HepG2 (cell line): ENCODE results near the gene SLIT3. TPM values are rescaled to one million over a fixed set of nuclear protein-coding genes. Genes with fewer than 3 reads are reported as not detected.
"Not testable (repeated sequence)": the region's sequence is repeated elsewhere in the genome, so short reads cannot be mapped to it uniquely, and the experiment has no call there.

Experiments
- ATAC-seq: fragments of 200-7000 bp; cut with Tn5 transposase; 3 replicates; pipeline ENCODE4 v1.9.1; 2020; ENCODE audit warnings: mild to moderate bottlenecking, moderate library complexity
- BruUV-seq: library from RNA; stranded (reverse); fragments of 400-500 nt; replicated peaks from 2 replicates; lab custom pipeline; 2021; lab: Mats Ljungman, UMichigan
- CTCF ChIA-PET: fragments of 300-600 bp; formaldehyde crosslinking; extraction: SDS; loops from one replicate; lab custom pipeline; 2021; ENCODE audit warnings: low total read pairs, inconsistent platforms, low intra/inter-chr PET ratio; lab: Yijun Ruan, JAX
- POLR2A ChIA-PET: fragments of 350-600 bp; sonication (Branson Sonifier 250); formaldehyde crosslinking; loops from one replicate; lab custom pipeline; 2020; ENCODE audit warnings: antibody characterized with exemption, inconsistent platforms; lab: Yijun Ruan, JAX
- DNase-seq: peaks from one replicate; pipeline ENCODE4 v3.0.0-alpha.2; 2015; ENCODE audit warnings: low spot score
- FAIRE-seq: peaks from 3 replicates; lab custom pipeline; 2011; peaks lifted over from hg19 to GRCh38; lab: Jason Lieb, UNC
- H2AFZ ChIP-seq: one replicate; pipeline ENCODE4 v1.6.1; 2011; ENCODE audit warnings: low read length, inconsistent platforms
- H3K27ac ChIP-seq: fragments of 300-600 bp; 3 replicates; pipeline ENCODE4 v1.8.0; 2011; ENCODE audit warnings: mixed run types, mild to moderate bottlenecking, mixed read lengths, low read length, inconsistent platforms; ENCODE audit not compliant: insufficient read depth; ENCODE audit errors: extremely low read length
- H3K27me3 ChIP-seq, 2 experiments: fragments of 200-600 bp in 1 of 2; 2 replicates in 1 of 2; 3 replicates in 1 of 2; pipeline versions ENCODE4 v1.6.0 to v1.8.0; 2011; ENCODE audit warnings: low read length in 2 of 2, mild to moderate bottlenecking in 2 of 2, moderate library complexity in 2 of 2, inconsistent platforms in 1 of 2; ENCODE audit not compliant: insufficient read depth in 2 of 2, control insufficient read depth in 1 of 2
- H3K36me3 ChIP-seq, 2 experiments: fragments of 200-600 bp in 1 of 2; replicated peaks in 1 of 2; 2 replicates in 1 of 2; 3 replicates in 1 of 2; pipeline versions ENCODE4 v1.5.1 to v1.8.0; 2011; ENCODE audit warnings: low read length in 2 of 2, inconsistent platforms in 1 of 2; ENCODE audit not compliant: insufficient read depth in 2 of 2, control insufficient read depth in 1 of 2
- H3K4me1 ChIP-seq: 2 replicates; pipeline ENCODE4 v1.5.1; 2012; ENCODE audit warnings: low read length, inconsistent platforms; ENCODE audit not compliant: insufficient read depth
- H3K4me2 ChIP-seq: 2 replicates; pipeline ENCODE4 v1.6.0; 2011; ENCODE audit warnings: low read depth, low read length, inconsistent platforms
- H3K4me3 ChIP-seq, 3 experiments: fragments of 200-600 bp in 1 of 3; sonication (generic), shearing (Covaris generic) in 1 of 3; replicated peaks in 1 of 3; 2 replicates each; pipeline ENCODE4 v1.5.1; 2011 to 2016; ENCODE audit warnings: low read length in 3 of 3, inconsistent platforms in 2 of 3, low read depth in 2 of 3, mild to moderate bottlenecking in 2 of 3, control low read depth in 1 of 3, mixed read lengths in 1 of 3; ENCODE audit not compliant: insufficient read depth in 1 of 3
- H3K79me2 ChIP-seq: one replicate; pipeline ENCODE4 v1.6.1; 2011; ENCODE audit warnings: low read length, inconsistent platforms; ENCODE audit not compliant: insufficient read depth
- H3K9ac ChIP-seq: 2 replicates; pipeline ENCODE4 v1.6.0; 2011; ENCODE audit warnings: mild to moderate bottlenecking, low read depth, low read length, inconsistent platforms; ENCODE audit not compliant: insufficient read depth
- H3K9me3 ChIP-seq: 2 replicates; pipeline ENCODE4 v1.5.1; 2012; ENCODE audit warnings: mild to moderate bottlenecking, low read length
- H4K20me1 ChIP-seq: 2 replicates; pipeline ENCODE4 v1.6.0; 2011; ENCODE audit warnings: inconsistent platforms, mild to moderate bottlenecking, low read length, moderate library complexity; ENCODE audit not compliant: insufficient read depth
- MAFF ChIP-seq: IDR thresholded peaks from 2 replicates; pipeline ENCODE4 v1.6.1; 2011; ENCODE audit warnings: low read depth, low read length, improper control_type of control experiment
- MAFK ChIP-seq, 2 experiments: IDR thresholded peaks in 1 of 2; conservative IDR thresholded peaks in 1 of 2; 2 replicates each; pipeline ENCODE4 v1.6.1; 2011; ENCODE audit warnings: improper control_type of control experiment in 2 of 2, low read length in 2 of 2
- ZNF530 ChIP-seq: sonication (generic); formaldehyde crosslinking; IDR thresholded peaks from 2 replicates; pipeline ENCODE4 v1.5.0; 2020; ENCODE audit warnings: low read depth, mild to moderate bottlenecking, missing genetic modification reagents
- WGBS: methylation state at CpG from one replicate; pipeline ENCODE4 v1.1.6; 2017; ENCODE audit warnings: low lambda C conversion rate; 5-methylcytosine and 5-hydroxymethylcytosine counted together
- in situ Hi-C: cut with HindIII; loops from 2 replicates; pipeline ENCODE4 v1.10.0; 2017; ENCODE audit warnings: low pct_unique_long_range_greater_than_20kb; ENCODE audit not compliant: extremely low pct_ligation_motif_present
- intact Hi-C: fragments of 100-400 bp; cut with micrococcal nuclease; formaldehyde crosslinking; loops from one replicate; pipeline ENCODE4 v1.10.0; 2022; ENCODE audit not compliant: unreplicated experiment
- polyA plus RNA-seq, 8 experiments: library from polyadenylated mRNA; depleted of rRNA in 3 of 8; stranded (reverse) in 7 of 8; unstranded in 1 of 8; fragments of >200 nt; fragmentation: Illumina TruSeq in 4 of 8; extraction: Trizol in 4 of 8; gene quantifications; 2 replicates each; pipeline versions ENCODE4 v1.2.1 to v1.2.3, GENCODE V29; 2011 to 2016; ENCODE audit warnings: low read depth in 4 of 8, missing spikeins in 1 of 8, mixed read lengths in 1 of 8; ENCODE audit not compliant: insufficient read depth in 1 of 8
- total RNA-seq, 5 experiments: library from RNA; depleted of rRNA; stranded (reverse); fragments of >200 nt; fragmentation: Illumina TruSeq; extraction: Trizol; gene quantifications; 2 replicates each; pipeline ENCODE4 v1.2.3, GENCODE V29; 2016; ENCODE audit warnings: low read depth in 1 of 5

Gene SLIT3
- total and polyA plus RNA-seq, 2 of the 13 experiments (the other 11 are each of a cell fraction or from before 2014, with no cell fraction given) = not detected

DNA sequence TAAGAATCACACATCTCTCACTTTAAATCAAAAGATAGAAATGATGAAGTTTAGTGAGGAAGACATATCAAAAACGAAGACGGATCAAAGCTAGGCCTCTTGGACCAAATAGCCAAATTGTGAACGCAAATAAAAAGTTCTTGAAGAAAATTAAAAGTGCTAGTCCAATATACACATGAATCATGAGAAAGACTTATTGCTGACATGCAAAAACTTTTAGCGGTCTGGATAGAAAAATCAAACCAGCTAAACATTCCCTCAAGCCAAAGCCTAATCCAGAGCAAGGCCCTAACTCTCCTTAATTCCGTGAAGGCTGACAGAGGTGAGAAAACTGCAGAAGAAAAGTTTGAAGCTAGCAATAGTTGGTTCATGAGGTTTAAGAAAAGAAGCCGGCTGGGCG is 557.3 kb downstream of the SLIT3 start:
- Histone ChIP-seq H2AFZ (no peak overlapping the region), H3K9me3 (no peaks in the 10 kb centered on the region), H3K79me2 (no peaks in the 10 kb centered on the region), H3K4me1 (no peaks in the 10 kb centered on the region), H3K4me2 (no peak overlapping the region), H3K36me3 (no peaks in the 10 kb centered on the region), H4K20me1 (no peaks in the 10 kb centered on the region), H3K27ac (no peak overlapping the region), H3K4me3 (no peak overlapping the region), H3K27me3 (0 out of 5 replicates have a peak, but pooled peaks cover 0 to 10% of the 10 kb centered on the region in 2 experiments), H3K9ac (no peak overlapping the region)
- in situ Hi-C loops = no loop called here
- TF ChIP-seq MAFF = peak; percentile 50; the same call in 1 of the 2 replicates
- peak; percentile 29 to 65; a peak in 2 of 4 replicates for TF ChIP-seq MAFK (conservative IDR thresholded peaks at IDR 0.05 in 1 of 2, IDR thresholded peaks at IDR 0.05 in 1 of 2; ENCODE audit: low read length in 2 of 2)
- no peak for TF ChIP-seq ZNF530 (CRISPR knock-in tag)
- intact Hi-C loops = no loop called here
- BruUV-seq = no TSS peak
- FAIRE-seq (no peak), ATAC-seq (no peak), DNase-seq (no peak)
- WGBS = 61% methylated on average over 7 of the region's 7 CpGs
- POLR2A ChIA-PET = no interaction called here
- CTCF ChIA-PET = no interaction called here

DNA sequence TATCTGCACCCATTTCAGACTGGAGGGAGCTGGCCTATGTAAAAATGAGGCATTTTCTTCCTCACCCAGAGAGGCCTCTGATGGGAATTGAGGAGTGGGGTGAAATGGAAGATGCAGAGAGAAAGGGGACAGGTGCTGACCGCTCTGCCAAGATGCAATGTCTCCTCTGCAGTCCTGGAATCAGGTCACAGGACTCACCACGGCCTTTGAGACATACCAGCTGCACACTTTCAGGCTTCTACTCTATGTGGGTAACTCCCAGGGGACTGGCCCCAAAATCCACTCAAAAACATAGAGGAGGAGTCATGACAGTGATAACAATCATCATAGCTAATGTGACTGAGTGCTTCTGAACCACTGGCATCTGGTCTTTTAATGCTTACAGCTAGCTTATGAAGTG is 558.6 kb downstream of the SLIT3 start:
- in situ Hi-C loops, ATAC-seq, FAIRE-seq, H3K79me2 ChIP-seq, intact Hi-C loops, CTCF ChIA-PET, H3K36me3 ChIP-seq, H3K27ac ChIP-seq, POLR2A ChIA-PET, DNase-seq, H3K9ac ChIP-seq, BruUV-seq, H4K20me1 ChIP-seq, H2AFZ ChIP-seq, H3K4me3 ChIP-seq, H3K4me1 ChIP-seq, H3K4me2 ChIP-seq, H3K9me3 ChIP-seq: not testable (repeated sequence)
- WGBS = 21% methylated on average over 2 of the region's 2 CpGs
- 0 out of 5 replicates have a peak, but pooled peaks cover 0 to 10% of the 10 kb centered on the region in 2 experiments for H3K27me3 ChIP-seq
